Spinal cord (tissue), 10 donors: ENCODE results near the gene POC1A. TPM values are rescaled to one million over a fixed set of nuclear protein-coding genes. Genes with fewer than 3 reads are reported as not detected.

ENCODE experiments used
- DNase-seq, 6 donors: peaks; one replicate each; pipeline versions ENCODE4 v3.0.0 to v3.0.0-alpha.2; 2013 to 2015; ENCODE audit warnings: low spot score in 6 of 6, low read depth in 4 of 6
- H3K27ac ChIP-seq: one replicate; pipeline ENCODE4 v1.5.1; 2013; ENCODE audit warnings: low read depth, low read length, control low read depth
- H3K27me3 ChIP-seq: one replicate; pipeline ENCODE4 v1.6.1; 2013; ENCODE audit warnings: low read length; ENCODE audit not compliant: control insufficient read depth, insufficient read depth
- H3K36me3 ChIP-seq: one replicate; pipeline ENCODE4 v1.6.1; 2013; ENCODE audit warnings: low read length; ENCODE audit not compliant: control insufficient read depth, insufficient read depth
- H3K4me1 ChIP-seq: one replicate; pipeline ENCODE4 v1.6.1; 2013; ENCODE audit warnings: low read length; ENCODE audit not compliant: control insufficient read depth, insufficient read depth
- H3K4me3 ChIP-seq: one replicate; pipeline ENCODE4 v1.5.1; 2013; ENCODE audit warnings: low read depth, low read length, control low read depth
- H3K9me3 ChIP-seq: one replicate; pipeline ENCODE4 v1.6.1; 2013; ENCODE audit warnings: low read length; ENCODE audit not compliant: control insufficient read depth, insufficient read depth
- WGBS: methylation state at CpG from one replicate; pipeline ENCODE4 v1.1.5; 2013; ENCODE audit warnings: missing lambda C conversion rate; ENCODE audit not compliant: insufficient coverage; 5-methylcytosine and 5-hydroxymethylcytosine counted together
- polyA plus RNA-seq, 2 donors: library from polyadenylated mRNA; unstranded; fragments of 120-200 nt; gene quantifications; one replicate each; pipeline ENCODE4 v1.2.1, GENCODE V29; 2013; ENCODE audit not compliant: insufficient read length in 2 of 2
- total RNA-seq, 2 donors: library from RNA; depleted of rRNA in 1 of 2; stranded (reverse); fragments of 120-200 nt in 1 of 2; fragments of >200 nt in 1 of 2; gene quantifications; one replicate each; pipeline versions ENCODE4 v1.2.3 to v1.2.4, GENCODE V29; 2013 to 2014
- donor health status: healthy.

Gene POC1A
- total and polyA plus RNA-seq, 4 donors = 3.9 to 8.5 (median 6.2) TPM

DNA sequence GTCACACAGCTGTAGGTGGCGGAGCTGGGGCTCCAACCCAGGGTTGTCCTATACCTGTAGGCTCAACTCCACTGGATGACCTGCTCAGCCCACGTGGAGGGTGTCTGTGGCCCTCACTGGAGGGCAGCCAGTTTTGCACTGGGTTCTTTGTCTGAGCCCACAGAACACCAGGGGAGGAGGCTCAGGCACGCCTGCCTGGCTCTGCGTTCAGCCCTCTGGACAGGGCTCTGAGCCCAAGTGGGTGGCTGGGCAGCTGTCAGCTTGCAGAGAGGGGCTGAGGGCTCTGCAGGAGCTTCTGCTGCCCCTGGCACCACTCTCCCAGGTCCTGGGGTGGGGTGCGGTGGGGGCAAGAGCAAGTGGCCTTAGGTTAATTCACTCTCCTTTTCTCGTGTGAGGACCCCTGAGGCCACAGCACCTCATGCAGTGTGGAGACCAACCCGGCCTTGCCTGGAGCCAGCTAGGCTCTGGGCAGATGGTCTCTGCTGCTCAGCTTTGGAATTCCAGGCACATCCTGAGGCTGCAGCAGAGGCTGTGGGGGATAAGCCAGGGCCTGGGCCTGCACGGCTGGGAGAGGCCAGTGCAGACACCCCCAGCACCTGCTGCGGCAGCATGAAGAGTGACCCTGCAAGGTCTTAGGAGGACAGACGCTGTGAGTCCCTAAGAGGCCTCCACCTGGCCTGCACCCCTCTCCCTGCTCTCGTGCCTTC, 121.4 kb downstream of the POC1A start:
- Histone ChIP-seq H3K9me3 (no peaks in the 10 kb centered on the region), H3K4me3 (no peak overlapping the region), H3K36me3 (peaks cover 5% of the 10 kb centered on the region), H3K27ac (peak overlapping the region; percentile 78), H3K27me3 (no peaks in the 10 kb centered on the region), H3K4me1 (peaks cover 67% of the 10 kb centered on the region)
- peak in 3 of 6 donors; percentile 33 to 71 (median 65) for DNase-seq
- 37% methylated on average over 10 of the region's 11 CpGs for WGBS

DNA sequence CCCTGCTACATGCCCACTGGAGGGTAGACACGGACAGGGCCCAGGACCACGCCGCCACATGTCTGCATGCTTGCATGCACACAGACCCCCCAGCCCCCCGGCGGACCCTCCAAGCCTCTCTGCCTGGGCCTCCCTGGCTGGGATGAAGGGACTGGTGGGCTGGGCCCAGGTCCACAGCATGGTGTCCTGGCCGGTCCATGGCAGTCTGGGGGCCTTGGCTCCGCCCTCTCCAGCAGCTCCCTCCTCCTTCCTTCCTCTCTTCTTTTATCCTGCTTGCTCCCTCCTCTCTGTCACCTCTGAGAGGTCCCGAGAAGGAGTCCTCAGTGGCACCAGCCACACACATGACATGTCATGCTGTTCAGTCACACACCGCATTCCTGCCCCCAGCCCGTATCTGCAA, 122.3 kb downstream of the POC1A start:
- Histone ChIP-seq H3K4me1 (peaks cover 57% of the 10 kb centered on the region), H3K27ac (no peak overlapping the region), H3K27me3 (no peaks in the 10 kb centered on the region), H3K9me3 (no peaks in the 10 kb centered on the region), H3K4me3 (no peak overlapping the region), H3K36me3 (peaks cover 5% of the 10 kb centered on the region)
- WGBS = 69% methylated on average over 8 of the region's 10 CpGs
- no peak for DNase-seq

DNA sequence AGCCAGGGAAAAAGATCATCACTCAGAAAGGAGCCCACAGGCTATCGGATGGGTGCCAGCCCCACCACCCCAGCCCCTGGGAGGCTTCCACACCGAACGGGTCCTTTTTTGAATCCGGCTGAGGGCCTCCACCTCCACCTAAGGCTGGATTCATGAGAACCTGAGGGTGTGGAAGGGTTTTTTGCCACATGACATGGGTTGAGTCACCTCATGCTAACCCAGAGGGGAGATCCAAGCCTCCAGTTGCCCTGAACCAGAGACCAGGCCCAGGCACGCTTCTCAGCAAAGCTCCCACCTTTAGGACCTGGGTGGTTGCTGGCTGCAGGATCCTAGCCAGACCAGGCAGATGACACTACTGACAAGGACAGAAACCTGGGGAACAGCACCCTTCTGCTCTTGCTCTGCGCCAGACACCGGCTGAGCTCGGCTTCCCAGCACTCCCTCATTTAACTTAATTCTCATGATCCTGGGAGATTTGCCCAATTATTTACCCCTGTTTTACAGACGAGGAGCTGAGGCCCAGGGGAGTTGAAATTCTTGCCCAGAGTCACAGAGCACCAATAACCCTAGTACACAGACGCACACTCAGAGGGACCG, 123.4 kb downstream of the POC1A start:
- H3K4me1 ChIP-seq = peaks cover 57% of the 10 kb centered on the region
- DNase-seq = peak in 1 of 6 donors; percentile 48
- no peaks in the 10 kb centered on the region for H3K9me3 ChIP-seq
- H3K4me3 ChIP-seq = no peak overlapping the region
- H3K27me3 ChIP-seq = no peaks in the 10 kb centered on the region
- H3K36me3 ChIP-seq = peaks cover 5% of the 10 kb centered on the region
- no peak overlapping the region for H3K27ac ChIP-seq
- WGBS = 82% methylated on average over 7 of the region's 11 CpGs

GRCh38 chr3:52029535-52029934, 124.7 kb downstream of the POC1A start:
- no peak overlapping the region for H3K4me3 ChIP-seq
- no peaks in the 10 kb centered on the region for H3K27me3 ChIP-seq
- no peak for DNase-seq
- H3K36me3 ChIP-seq = peaks cover 5% of the 10 kb centered on the region
- H3K27ac ChIP-seq = no peak overlapping the region
- H3K9me3 ChIP-seq = no peaks in the 10 kb centered on the region
- WGBS = 80% methylated on average over 10 of the region's 10 CpGs
- H3K4me1 ChIP-seq = peaks cover 59% of the 10 kb centered on the region

DNA sequence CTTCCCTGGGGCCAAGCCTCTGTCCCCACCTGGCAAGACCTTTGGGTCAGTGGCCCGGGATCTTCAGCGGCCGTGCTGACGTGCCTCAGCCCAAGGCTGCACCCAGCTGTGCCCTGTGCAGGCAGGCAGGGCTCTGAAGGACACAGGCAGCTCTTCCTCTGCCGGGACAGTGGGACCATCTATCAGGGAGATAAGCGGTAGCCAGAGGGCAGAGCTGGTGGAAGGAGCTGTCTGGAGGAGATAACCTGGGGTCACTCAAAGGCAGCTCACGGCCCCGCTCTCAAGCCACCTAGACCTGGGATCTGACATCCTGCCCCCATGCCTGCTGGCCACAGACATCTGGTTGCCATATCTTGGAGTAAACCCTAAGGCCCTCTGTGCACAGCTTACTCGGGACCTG, 125.2 kb downstream of the POC1A start:
- WGBS = 81% methylated on average over 8 of the region's 9 CpGs
- DNase-seq = no peak
- Histone ChIP-seq H3K27ac (no peak overlapping the region), H3K9me3 (no peaks in the 10 kb centered on the region), H3K36me3 (peaks cover 5% of the 10 kb centered on the region), H3K4me3 (no peak overlapping the region), H3K27me3 (no peaks in the 10 kb centered on the region), H3K4me1 (peaks cover 57% of the 10 kb centered on the region)

DNA sequence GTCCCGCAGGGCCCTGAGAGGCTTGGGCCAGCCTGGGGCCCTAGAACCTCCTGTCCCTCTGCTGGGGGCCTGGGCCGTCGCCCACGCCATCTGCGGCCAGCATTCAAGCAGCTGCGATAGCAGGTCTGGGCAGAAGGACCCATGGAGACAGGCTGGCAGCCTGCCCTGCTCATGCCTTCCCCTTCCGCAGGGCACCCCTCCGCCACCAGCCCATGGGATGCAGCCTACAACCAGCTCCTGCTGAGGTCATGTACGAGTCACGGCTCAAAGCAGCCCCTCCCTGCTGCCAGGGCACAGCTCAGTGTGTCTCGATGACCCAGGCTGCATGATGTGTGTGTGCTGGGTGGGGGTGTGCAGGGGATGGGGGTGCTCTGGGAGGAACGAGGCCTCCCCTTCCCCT, 125.7 kb downstream of the POC1A start:
- Histone ChIP-seq H3K36me3 (peaks cover 5% of the 10 kb centered on the region), H3K27ac (no peak overlapping the region), H3K4me3 (no peak overlapping the region), H3K4me1 (peaks cover 57% of the 10 kb centered on the region), H3K9me3 (no peaks in the 10 kb centered on the region), H3K27me3 (no peaks in the 10 kb centered on the region)
- peak in 2 of 6 donors; percentile 50 to 59 for DNase-seq
- 46% methylated on average over 8 of the region's 12 CpGs for WGBS

GRCh38 chr3:52026041-52026440, 128.2 kb downstream of the POC1A start:
- 43% methylated on average over 4 of the region's 4 CpGs for WGBS
- no peaks in the 10 kb centered on the region for H3K27me3 ChIP-seq
- H3K4me3 ChIP-seq = no peak overlapping the region
- peaks cover 61% of the 10 kb centered on the region for H3K4me1 ChIP-seq
- no peaks in the 10 kb centered on the region for H3K9me3 ChIP-seq
- no peak overlapping the region for H3K27ac ChIP-seq
- peaks cover 4% of the 10 kb centered on the region for H3K36me3 ChIP-seq
- DNase-seq = no peak

DNA sequence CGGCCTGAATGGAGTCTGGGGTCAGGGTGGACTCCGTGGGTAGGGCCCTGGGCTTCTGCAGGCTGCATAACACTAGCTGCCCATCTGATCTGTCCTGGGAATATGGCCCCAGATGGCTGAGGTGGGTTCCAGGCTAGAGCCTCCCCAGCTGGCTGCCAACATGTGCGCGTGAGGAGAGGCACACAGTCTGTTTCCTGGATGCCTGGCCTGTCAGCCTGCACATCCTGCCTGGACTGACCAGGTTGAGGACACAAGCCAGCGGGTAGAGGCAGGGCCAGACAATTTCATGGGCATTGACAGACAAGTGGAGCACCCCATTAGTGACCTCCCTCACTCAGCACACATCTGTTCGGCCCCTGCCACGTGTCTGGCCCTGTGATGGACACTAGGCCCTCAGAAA, 128.8 kb downstream of the POC1A start:
- 64% methylated on average over 7 of the region's 7 CpGs for WGBS
- peaks cover 4% of the 10 kb centered on the region for H3K36me3 ChIP-seq
- H3K27ac ChIP-seq = no peak overlapping the region
- peaks cover 57% of the 10 kb centered on the region for H3K4me1 ChIP-seq
- no peak for DNase-seq
- no peak overlapping the region for H3K4me3 ChIP-seq
- H3K9me3 ChIP-seq = no peaks in the 10 kb centered on the region
- no peaks in the 10 kb centered on the region for H3K27me3 ChIP-seq
